ENCODE measurements around the gene TGFBR3. TPM values are rescaled to one million over a fixed set of nuclear protein-coding genes. Genes with fewer than 3 reads are reported as not detected.

The TGFBR3 gene
- total RNA-seq, 4 donors from 2014 or later: 116 to 306 (median 171) TPM

DNA sequence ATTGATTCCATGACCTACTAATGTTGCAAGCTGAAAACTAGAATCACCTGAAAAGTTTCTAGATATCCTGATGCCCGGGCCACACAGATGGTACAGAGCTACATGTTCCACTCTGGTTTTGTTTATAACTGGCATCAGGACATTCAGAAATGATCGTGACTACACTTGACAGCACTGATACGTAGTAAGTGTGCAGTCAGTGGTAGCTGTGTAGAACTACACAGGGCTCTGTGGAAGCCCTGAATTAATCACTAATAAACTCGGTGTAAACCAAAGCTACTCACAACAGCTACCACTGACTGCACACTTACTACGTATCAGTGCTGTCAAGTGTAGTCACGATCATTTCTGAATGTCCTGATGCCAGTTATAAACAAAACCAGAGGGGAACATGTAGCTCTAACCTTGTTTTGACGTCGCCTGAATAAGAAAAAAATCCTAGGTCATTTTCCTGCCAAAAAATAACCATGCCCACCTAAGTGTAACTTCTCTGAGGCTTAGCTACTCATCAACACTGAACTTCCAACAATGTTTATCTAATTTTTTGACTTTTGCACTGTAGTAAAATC, 149.7 kb downstream of the TGFBR3 start:
- no peak for TF ChIP-seq POLR2A (IDR thresholded peaks at IDR 0.05)
- TF ChIP-seq CTCF (IDR thresholded peaks at IDR 0.05): no peak
- TF ChIP-seq EP300 (IDR thresholded peaks at IDR 0.05): no peak
- peaks cover 0 to 60% (median 19%) of the 10 kb centered on the region in 4 donors for H3K4me1 ChIP-seq
- peak overlapping the region in 3 of 4 donors; percentile 50 to 81 (median 69) for H3K27ac ChIP-seq
- no peak overlapping the region for H3K4me3 ChIP-seq
- no peaks in the 10 kb centered on the region for H3K27me3 ChIP-seq
- WGBS, 2 donors: 47 to 51% methylated on average over 8 of the region's 8 CpGs
- H3K36me3 ChIP-seq: peaks cover 0 to 33% (median 0%) of the 10 kb centered on the region in 3 donors
- no peaks in the 10 kb centered on the region for H3K9me3 ChIP-seq
- DNase-seq (ENCODE audit: low spot score in 2 of 2): no peak

DNA sequence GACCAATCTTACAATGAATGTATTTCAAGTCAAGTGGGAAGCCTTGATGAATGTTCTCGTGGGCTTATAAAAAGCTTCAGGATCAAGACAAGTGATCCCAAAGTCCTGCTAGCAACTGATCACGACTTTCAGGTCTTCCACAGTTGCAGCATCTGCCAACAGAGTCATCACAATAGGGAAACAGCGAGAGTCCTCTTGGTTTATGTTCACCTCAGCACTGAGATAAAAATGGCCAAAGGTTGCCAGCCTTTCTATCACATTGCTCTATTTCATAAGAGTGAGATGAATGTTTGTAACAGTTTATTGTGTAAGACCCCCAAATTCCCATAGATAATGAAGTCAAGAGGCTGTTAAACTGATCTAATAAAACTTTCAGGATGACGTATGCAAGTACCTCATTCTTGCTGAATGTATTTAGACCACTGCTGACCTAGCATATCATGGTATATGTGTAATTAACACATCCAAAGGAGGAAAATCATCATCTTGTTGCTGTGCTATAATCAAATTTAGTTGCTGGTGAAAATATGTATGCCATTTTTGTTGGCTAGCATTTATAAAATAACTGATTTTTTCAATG, 150.6 kb downstream of the TGFBR3 start:
- no peak for DNase-seq (ENCODE audit: low spot score in 2 of 2)
- H3K9me3 ChIP-seq: no peaks in the 10 kb centered on the region
- H3K4me3 ChIP-seq: no peak overlapping the region
- TF ChIP-seq EP300 (IDR thresholded peaks at IDR 0.05) (no peak), POLR2A (IDR thresholded peaks at IDR 0.05) (no peak), CTCF (IDR thresholded peaks at IDR 0.05) (no peak)
- H3K27ac ChIP-seq: peak overlapping the region in 2 of 4 donors; percentile 69 to 81
- H3K4me1 ChIP-seq: peaks cover 0 to 69% (median 26%) of the 10 kb centered on the region in 4 donors
- 69 to 95% methylated on average over 4 of the region's 4 CpGs for WGBS, 2 donors
- H3K27me3 ChIP-seq: no peaks in the 10 kb centered on the region
- peaks cover 0 to 33% (median 0%) of the 10 kb centered on the region in 3 donors for H3K36me3 ChIP-seq

- peaks cover 0 to 74% (median 26%) of the 10 kb centered on the region in 4 donors for H3K4me1 ChIP-seq
- peak overlapping the region in 2 of 4 donors; percentile 39 to 81 for H3K27ac ChIP-seq
- 84 to 89% methylated on average over 8 of the region's 8 CpGs for WGBS, 2 donors
- no peaks in the 10 kb centered on the region for H3K27me3 ChIP-seq
- no peak overlapping the region for H3K4me3 ChIP-seq
- no peaks in the 10 kb centered on the region for H3K9me3 ChIP-seq
- H3K36me3 ChIP-seq: peaks cover 0 to 37% (median 0%) of the 10 kb centered on the region in 3 donors
- DNase-seq (ENCODE audit: low spot score in 2 of 2): no peak
- TF ChIP-seq EP300 (IDR thresholded peaks at IDR 0.05): no peak
- TF ChIP-seq CTCF (IDR thresholded peaks at IDR 0.05): no peak
- no peak for TF ChIP-seq POLR2A (IDR thresholded peaks at IDR 0.05)
Observed at GRCh38 chr1:91734761-91735160, 151.2 kb downstream of the TGFBR3 start.

DNA sequence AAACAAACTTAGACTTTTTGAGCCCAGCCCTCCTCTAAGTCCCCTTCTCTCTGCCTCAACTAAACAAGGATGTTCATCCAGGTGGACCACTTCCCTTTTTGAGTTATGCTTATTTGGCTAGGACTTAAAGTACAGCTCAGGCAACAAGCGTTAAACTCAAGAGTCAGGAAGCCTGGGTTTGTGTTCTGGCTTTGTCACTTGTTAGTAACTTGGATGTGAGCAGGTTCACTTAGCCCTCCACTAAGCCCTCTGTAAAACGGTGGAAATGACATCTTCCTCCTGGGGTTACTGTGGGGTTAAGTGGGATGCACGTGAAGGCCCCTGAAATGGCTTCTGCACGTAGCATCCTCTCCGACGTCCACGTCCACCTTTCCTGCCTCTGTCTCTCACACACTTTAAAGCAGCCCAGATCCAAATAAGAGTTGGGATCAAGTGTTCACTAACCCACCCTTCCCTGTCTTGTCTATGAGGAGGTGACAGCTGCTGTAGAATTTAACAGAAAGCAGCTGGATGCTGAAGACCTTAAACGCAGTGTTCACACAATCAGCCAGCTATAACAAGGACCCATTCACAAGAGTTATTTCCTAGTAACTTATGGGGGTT, 152.7 kb downstream of the TGFBR3 start:
- peak overlapping the region; percentile 27 to 80 (median 54) for H3K27ac ChIP-seq
- H3K36me3 ChIP-seq: peaks cover 0 to 33% (median 0%) of the 10 kb centered on the region in 3 donors
- DNase-seq (ENCODE audit: low spot score in 2 of 2): no peak
- H3K4me1 ChIP-seq: peaks cover 0 to 76% (median 26%) of the 10 kb centered on the region in 4 donors
- H3K27me3 ChIP-seq: no peaks in the 10 kb centered on the region
- H3K4me3 ChIP-seq: no peak overlapping the region
- WGBS, 2 donors: 57 to 64% methylated on average over 8 of the region's 8 CpGs
- H3K9me3 ChIP-seq: no peaks in the 10 kb centered on the region
- TF ChIP-seq EP300 (IDR thresholded peaks at IDR 0.05) (no peak), CTCF (IDR thresholded peaks at IDR 0.05) (no peak), POLR2A (IDR thresholded peaks at IDR 0.05) (no peak)
